GM20431 (cell line): ENCODE measurements around the gene METTL24.
"Not testable (repeated sequence)": the region's sequence is repeated elsewhere in the genome, so short reads cannot be mapped to it uniquely, and the experiment has no call there.

ENCODE experiments used
- in situ Hi-C: fragments of 300-500 bp; cut with MseI, MboI; formaldehyde crosslinking; loops from one replicate; pipeline ENCODE4 v1.15.0; 2020; ENCODE audit warnings: low sequenced_read_pairs; ENCODE audit not compliant: unreplicated experiment

The METTL24 gene

GRCh38 chr6:110285306-110286060, 72.7 kb downstream of the METTL24 start:
- in situ Hi-C loops: no loop called here

GRCh38 chr6:110284855-110285254, 73.3 kb downstream of the METTL24 start:
- in situ Hi-C loops: no loop called here

- in situ Hi-C loops: no loop called here
These were observed 74.5 kb downstream of the METTL24 start for GRCh38 chr6:110283657-110284056.

- in situ Hi-C loops: no loop called here
These were observed 75.7 kb downstream of the METTL24 start for GRCh38 chr6:110282412-110282811.

GRCh38 chr6:110277100-110277665, 81.0 kb downstream of the METTL24 start:
- in situ Hi-C loops: no loop called here

GRCh38 chr6:110272781-110273180, 85.4 kb downstream of the METTL24 start:
- in situ Hi-C loops: not testable (repeated sequence)

- in situ Hi-C loops: no loop called here
These were observed 86.5 kb downstream of the METTL24 start for GRCh38 chr6:110271732-110272022.

- in situ Hi-C loops: no loop called here
These were observed 88.0 kb downstream of the METTL24 start for GRCh38 chr6:110270165-110270564.

- in situ Hi-C loops: no loop called here
These were observed 88.5 kb downstream of the METTL24 start for GRCh38 chr6:110269623-110270022.

- in situ Hi-C loops: no loop called here
These were observed 91.2 kb downstream of the METTL24 start for GRCh38 chr6:110266996-110267395.

- in situ Hi-C loops: no loop called here
These were observed 92.9 kb downstream of the METTL24 start for GRCh38 chr6:110265273-110265672.

- in situ Hi-C loops: no loop called here
These were observed 101.8 kb downstream of the METTL24 start for GRCh38 chr6:110256366-110256765.

GRCh38 chr6:110255211-110255750, 102.9 kb downstream of the METTL24 start:
- in situ Hi-C loops: no loop called here

- in situ Hi-C loops: no loop called here
These were observed 107.3 kb downstream of the METTL24 start for GRCh38 chr6:110250838-110251237.

- in situ Hi-C loops: no loop called here
These were observed 108.1 kb downstream of the METTL24 start for GRCh38 chr6:110250058-110250457.

- in situ Hi-C loops: no loop called here
These were observed 111.1 kb downstream of the METTL24 start for GRCh38 chr6:110246900-110247546.

GRCh38 chr6:110246378-110246777, 111.8 kb downstream of the METTL24 start:
- in situ Hi-C loops: no loop called here

GRCh38 chr6:110244621-110245020, 113.5 kb downstream of the METTL24 start:
- in situ Hi-C loops: not testable (repeated sequence)

- in situ Hi-C loops: no loop called here
These were observed 118.4 kb downstream of the METTL24 start for GRCh38 chr6:110239526-110240274.

GRCh38 chr6:110236007-110236406, 122.1 kb downstream of the METTL24 start:
- in situ Hi-C loops: not testable (repeated sequence)
